Ureter (tissue), 1 donor: Measurements from ENCODE around the gene LRFN4. TPM values are rescaled to one million over a fixed set of nuclear protein-coding genes. Genes with fewer than 3 reads are reported as not detected.

ENCODE experiments used
- DNase-seq: peaks from one replicate; pipeline ENCODE4 v3.0.0-alpha.2; 2020; ENCODE audit warnings: low spot score
- total RNA-seq: library from RNA; stranded (reverse); gene quantifications from one replicate; pipeline ENCODE4 v1.2.4, GENCODE V29; 2023
- donor health status: DM: yes; HTN: yes; CAD: no.

LRFN4 gene
- total RNA-seq, 1 donor from 2014 or later = 18.3 TPM

DNA sequence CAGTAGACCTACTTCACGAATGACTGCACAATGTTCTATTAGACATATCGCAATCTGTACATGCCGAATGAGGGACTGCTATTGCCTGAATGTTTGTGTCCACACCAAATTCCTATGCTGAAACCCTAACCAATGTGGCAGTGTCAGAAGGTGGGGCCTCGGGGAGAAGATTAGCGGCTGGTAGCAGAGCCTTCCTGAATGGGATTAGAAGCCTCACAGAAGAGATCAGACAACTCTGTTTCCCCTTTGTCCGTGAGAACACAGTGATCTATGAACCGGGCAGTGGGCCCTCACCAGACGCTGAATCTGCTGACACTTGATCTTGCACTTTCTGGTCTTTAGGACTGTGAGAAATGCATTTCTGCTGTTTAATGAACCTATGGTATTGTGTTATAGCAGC is 33.1 kb downstream of the LRFN4 start:
- DNase-seq = no peak

DNA sequence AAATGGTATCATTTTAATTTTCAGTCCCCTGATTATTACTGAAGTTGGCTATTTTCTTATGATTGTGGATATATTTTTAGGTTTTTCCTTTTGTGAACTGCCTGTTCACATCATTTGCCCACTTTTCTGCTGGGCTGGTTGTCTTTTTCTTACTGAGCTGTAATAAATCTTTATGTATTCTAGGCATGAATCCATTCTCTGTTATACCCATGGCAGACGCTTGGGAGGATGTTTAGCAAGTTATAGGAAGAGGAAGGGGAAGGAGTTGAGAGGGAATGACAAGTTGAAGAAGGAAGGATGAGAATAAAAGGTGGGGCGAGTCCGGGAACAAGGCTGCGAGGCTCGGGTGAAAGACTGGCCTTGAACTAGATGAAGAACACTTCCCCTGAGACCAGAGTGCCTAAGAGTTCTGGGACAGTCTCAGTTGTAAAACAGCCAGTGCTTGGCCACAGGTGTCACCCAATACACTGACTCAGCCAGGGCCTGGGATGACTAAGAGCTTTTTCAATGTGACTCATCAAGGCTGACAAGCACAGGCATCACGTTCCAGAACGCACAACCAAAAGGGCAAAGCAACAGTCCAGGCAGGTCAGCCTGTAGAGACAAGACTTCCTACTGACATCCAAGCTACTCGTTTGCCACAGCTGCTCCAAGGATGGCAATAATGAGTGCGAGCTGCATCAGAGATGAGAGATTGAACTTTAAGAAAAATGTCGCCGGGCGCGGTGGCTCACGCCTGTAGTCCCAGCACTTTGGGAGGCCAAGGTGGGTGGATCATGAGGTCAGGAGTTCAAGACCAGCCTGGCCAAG is 35.2 kb downstream of the LRFN4 start:
- DNase-seq = peak; percentile 73

DNA sequence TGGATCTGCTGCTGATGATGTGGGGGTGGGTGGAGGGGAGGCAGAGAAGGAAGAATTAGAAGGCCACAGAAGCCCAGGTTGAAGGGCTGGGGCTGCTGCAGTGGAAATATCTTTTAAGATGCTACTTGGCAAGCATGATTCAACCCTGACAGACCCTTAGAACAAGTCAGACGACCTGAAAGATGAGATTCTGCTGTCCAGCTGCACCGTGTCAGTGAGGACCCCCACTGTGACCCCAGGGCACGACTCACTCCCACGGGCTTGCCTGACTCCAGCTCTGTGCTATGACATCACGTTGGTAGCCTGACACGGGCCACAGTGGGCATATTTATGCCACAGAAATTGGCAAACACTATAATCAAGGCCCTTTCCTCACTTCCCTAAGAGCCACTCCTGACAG is 36.0 kb downstream of the LRFN4 start:
- no peak for DNase-seq

DNA sequence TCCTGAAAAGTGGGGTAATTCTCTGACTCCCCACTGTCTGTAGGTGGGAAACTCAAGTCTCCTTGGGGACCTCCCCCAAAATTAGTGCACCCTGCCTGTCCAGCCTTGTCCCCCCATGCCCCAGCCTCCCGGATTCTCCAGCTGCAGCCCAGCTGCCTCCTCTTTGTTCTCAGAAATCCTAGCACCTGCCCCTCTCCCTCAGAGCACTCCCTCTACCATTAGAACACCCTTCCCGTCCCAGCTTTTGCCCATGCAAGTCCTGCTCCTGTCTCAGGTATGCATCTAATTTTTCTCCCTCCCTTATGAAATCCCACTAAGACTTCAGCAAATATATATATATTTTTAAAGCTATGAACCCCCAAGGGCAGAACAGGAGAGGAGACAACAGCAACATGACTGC is 37.3 kb downstream of the LRFN4 start:
- no peak for DNase-seq

DNA sequence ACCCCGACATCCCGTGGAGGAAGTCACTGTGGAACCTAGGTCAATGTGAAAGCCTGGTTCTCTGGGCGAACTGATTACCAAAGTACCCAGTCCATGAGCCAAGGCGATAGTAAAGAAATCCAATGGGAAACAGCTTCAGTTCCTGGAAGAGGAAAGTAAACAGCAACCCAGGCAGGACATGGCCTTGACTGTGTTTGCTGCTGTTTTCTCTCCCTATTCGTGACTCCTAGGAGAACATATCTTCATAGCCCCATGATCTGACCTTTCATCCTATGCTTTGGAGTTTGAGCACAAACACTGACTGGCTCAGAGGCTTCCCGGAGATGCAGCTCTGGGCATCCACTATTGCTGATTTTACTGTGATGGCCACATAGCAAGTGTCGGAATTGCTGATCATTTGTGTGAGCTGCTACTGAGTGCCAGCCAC is 45.1 kb downstream of the LRFN4 start:
- DNase-seq = no peak

DNA sequence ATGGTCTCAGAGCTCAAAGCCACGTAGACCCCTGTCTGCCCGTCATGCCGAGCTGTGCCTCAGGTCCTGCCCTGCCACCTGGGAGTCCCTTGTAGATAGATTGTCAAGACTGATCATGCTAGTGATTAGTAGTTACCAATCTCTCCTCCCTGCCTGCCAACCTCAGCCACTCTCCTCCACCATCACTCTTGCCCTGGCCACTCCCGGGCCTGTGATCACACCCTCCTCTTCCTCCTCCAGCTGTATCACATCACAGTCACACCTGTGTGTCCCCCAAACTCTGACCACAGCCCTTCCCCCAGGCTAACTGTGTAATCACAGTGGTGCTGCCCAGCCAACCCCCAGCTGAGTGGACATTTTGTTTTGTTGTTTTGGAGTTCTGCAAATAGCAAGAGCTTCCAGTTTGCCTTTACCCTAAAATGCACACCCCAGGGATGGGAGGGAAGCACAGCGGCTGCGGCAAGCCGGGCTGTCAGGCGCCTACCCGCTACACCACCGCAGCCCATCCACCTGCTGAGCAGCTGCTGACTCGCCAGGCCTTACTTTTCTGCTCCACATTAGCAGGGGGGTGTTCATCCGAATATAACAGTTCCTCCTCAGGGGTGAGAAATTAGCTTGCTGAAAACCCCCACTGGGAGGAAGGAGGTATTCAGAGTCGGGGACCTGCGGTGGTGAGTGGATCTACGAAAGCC is 45.8 kb downstream of the LRFN4 start:
- no peak for DNase-seq

DNA sequence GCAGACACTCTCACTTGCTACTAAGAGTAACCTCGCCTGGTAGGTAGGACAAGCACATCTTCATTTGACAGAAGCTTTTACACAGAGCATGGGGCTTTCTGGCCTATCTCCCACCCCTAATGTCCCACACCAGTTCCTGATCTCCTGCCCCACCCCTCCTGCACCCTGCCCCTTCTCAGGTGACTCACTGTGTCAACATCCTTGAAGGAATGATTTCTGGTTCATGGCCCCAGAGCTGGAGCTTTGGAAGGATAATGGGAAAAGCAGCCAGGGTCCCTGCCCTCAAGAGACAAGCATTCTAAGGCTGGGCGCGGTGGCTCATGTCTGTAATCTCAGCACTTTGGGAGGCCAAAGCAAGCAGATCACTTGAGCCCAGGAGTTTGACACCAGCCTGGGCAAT is 47.2 kb downstream of the LRFN4 start:
- no peak for DNase-seq

DNA sequence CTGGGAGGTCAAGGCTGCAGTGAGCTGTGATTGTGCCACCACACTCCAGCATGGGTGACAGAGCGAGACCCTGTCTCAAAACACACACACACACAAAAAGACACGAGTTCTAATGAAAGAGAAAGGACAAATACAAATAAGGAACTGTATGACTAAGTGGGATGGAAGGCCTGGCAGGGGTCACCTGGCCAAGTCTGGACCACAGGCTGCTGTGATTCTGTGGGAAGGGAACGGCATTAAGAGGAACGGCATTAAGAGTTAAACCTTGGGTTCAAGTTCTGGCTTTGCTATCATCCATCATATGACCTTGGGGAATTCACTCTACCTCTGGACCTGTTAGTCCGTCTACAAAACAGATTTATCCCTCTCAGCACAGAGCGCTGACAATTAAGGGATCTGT is 47.7 kb downstream of the LRFN4 start:
- no peak for DNase-seq

DNA sequence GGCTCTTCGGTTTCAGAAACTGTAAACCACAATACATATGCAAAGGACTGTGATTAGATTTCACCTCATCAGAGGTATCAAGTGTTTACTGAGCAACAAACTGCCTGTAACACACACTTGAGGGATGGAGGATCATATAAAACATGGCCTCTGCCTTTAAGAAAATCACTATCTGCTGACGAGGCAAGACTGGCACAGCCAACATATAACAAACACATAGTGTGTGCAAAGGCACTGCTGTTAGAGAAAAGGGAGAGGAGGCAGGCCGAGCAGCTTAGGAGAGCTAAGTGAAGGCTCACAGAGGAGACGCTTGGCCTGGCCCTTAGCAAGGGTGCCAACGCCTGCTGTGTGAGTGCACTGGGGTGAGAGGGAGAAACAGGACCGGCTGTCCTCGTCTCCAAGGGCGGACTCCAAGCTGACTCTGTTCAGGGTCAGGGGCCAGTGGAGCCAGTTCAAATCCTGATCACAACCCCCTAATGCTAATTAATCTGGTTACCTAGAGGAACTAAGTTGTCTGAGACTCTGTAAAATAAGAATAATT is 48.2 kb downstream of the LRFN4 start:
- no peak for DNase-seq

DNA sequence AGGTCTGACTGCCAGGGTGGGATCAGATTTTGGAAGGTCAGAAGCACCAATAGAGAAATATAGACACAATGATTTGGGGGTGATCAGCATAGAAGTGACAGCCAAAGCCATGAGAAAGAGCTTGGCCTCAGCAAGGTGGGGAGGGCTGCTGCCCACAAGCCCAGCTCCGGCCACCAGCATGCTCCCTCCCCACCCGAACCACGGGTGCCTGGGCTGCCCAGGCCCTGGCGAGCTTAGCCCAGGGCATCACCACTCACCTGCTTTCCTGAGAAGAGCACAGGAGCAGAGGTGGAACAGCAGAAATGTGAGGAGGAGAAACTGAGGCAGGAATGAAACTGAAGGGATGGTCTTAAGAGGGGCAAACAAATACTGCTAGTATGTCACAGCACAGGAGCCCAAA is 48.8 kb downstream of the LRFN4 start:
- DNase-seq = no peak

DNA sequence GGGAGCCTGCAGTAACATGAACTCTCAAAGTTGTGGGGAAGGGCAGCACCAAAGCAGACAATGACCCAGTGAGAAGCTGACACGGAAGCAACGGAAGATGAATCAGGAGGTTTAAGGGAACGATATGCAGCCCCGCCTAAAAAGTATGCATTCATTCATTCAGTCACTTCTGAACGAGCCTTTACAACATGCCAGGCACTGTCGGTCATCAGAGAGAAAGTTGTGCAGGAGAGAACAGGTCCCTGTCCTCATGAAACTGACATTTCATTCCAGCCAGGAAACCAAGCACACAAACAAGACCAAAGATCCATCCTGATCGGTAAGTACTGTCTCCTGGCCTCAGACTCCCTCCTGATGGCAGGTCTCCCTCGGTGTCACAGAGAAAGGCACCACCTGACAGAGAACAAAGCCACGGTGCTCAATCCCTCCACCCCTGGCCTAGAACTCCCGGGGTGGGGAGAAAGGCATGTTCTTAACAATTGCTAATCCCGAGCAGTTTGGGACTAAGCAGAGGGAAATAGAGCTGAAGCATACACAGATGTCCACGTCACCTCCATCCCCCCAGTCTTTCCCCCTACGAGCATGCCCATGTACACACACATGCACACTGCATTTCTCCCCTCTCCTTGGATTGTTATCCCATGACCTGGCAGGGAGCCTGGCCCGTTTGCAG is 49.3 kb downstream of the LRFN4 start:
- no peak for DNase-seq

DNA sequence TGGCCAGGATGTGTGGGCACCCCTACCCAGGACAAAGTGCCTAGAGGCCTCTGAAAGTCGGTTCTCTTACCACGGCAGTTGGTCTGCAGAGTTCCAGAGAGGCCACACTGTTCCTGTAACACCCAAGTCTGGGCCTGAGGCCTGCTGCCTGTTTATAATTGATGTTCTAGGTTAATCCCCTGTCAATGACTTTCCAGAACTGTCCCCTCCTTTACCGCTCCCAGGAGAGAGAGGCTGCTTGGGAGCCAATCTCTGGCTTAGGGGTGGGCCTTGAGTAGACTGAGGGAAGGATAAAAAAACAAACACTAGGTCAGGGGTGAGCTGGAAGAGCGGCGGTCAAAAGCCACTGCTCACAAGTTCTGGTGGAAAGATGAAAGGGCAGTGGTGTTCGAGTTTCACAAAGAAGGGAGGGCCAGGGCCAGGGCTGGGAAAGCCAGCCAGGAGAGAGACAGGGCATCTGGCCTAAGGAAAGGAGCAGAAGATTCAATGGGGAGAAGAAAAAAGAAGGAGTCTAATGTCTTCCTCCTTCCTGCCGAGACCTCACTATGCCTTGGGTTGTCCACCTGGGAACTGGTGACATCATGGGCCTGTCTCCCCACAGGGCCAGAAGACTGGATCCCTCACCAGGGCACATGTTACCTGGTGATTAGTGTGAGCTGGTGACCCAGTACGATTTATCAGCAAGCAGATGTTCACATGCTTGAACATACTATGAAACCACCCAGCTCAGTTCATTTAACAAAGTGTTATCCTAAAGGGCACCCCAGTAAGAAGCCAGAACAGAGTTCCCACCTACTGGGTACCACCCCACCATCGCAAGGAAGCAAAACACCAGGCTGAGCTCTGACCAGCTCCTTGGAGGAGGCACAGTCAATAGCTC is 51.1 kb downstream of the LRFN4 start:
- DNase-seq = peak; percentile 48

DNA sequence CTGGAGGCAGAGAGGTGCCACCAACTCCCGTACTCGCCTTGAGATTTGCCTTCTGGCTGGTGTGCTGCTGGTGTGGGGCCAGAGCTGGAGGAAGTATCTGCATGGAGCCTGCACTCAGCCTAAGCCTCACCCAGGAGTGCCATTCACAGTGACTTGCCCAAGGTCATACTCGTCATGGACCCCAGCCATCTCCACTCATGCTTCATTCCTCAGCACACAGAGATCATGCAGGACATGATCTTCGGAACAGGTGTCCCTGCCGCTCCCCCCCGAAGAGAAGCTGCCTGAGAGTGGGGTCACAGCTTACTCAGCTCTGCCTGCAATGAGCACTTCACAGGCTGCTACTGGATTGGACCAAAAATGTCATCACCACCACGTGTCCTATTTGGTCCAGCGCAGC is 52.3 kb downstream of the LRFN4 start:
- DNase-seq = no peak

DNA sequence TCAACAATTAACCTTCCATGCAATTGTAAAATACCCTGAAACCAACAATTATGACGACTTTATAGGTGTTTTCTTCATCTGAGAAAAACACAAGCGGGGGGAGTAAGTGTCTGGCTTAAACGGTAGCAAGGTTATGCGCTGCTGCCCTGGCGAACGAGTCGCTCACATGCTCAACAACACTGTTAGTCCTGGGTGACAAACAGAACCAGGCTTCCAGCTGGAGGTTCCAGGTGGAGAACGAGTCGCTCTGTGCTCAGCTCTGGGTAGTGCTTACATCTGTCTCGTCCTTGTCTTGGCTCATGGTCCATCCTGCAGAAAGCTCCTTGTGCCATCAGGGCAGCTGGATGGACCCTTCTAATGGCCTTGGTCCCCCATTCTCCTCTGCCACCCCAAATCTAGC is 53.2 kb downstream of the LRFN4 start:
- DNase-seq = no peak

Other genes with a start within 250 kb of the LRFN4 start
- gene RBM14, start 240.4 kb upstream of the LRFN4 start, total RNA-seq = 105 TPM
- 176 TPM for gene RBM4, start 218.4 kb upstream of the LRFN4 start, total RNA-seq
- 20.1 TPM for gene RBM4B, start 179.2 kb upstream of the LRFN4 start, total RNA-seq
- 33.7 TPM for gene SPTBN2, start 127.8 kb upstream of the LRFN4 start, total RNA-seq
- gene RCE1, start 13.6 kb upstream of the LRFN4 start, total RNA-seq = 17.6 TPM
- 12.7 TPM for gene PC, start 101.3 kb downstream of the LRFN4 start, total RNA-seq
- gene C11orf86, start 118.2 kb downstream of the LRFN4 start, total RNA-seq = not detected
- gene SYT12, start 166.1 kb downstream of the LRFN4 start, total RNA-seq = 4.8 TPM
- 15.2 TPM for gene RHOD, start 199.8 kb downstream of the LRFN4 start, total RNA-seq